GM03348 (cell line): Measurements from ENCODE around the gene GK.
A peak's percentile ranks its signal among the peaks of the same experiment; 100 is the strongest.
"Not testable (repeated sequence)": the region's sequence is repeated elsewhere in the genome, so short reads cannot be mapped to it uniquely, and the experiment has no call there.

ENCODE experiments used
- DNase-seq: peaks from one replicate; pipeline ENCODE4 v3.0.0; 2012; ENCODE audit warnings: low spot score

Gene GK

GRCh38 chrX:30654386-30654785 is 1.2 kb downstream of the GK start:
- DNase-seq = not testable (repeated sequence)

- no peak for DNase-seq
Measured at GRCh38 chrX:30654989-30655607, 1.9 kb downstream of the GK start.

- no peak for DNase-seq
Measured at GRCh38 chrX:30655991-30656390, 2.8 kb downstream of the GK start.

GRCh38 chrX:30657196-30658161 is 4.3 kb downstream of the GK start:
- DNase-seq = no peak

GRCh38 chrX:30659421-30659820 is 6.2 kb downstream of the GK start:
- DNase-seq = peak; percentile 43

- DNase-seq = no peak
Measured at GRCh38 chrX:30661228-30661627, 8.0 kb downstream of the GK start.

GRCh38 chrX:30663322-30663721 is 10.1 kb downstream of the GK start:
- no peak for DNase-seq

GRCh38 chrX:30665471-30665870 is 12.2 kb downstream of the GK start:
- no peak for DNase-seq

- DNase-seq = no peak
Measured at GRCh38 chrX:30666094-30666493, 12.9 kb downstream of the GK start.

- DNase-seq = no peak
Measured at GRCh38 chrX:30668581-30668980, 15.4 kb downstream of the GK start.

- DNase-seq = not testable (repeated sequence)
Measured at GRCh38 chrX:30671189-30671588, 18.0 kb downstream of the GK start.

GRCh38 chrX:30673127-30673796 is 20.0 kb downstream of the GK start:
- DNase-seq = no peak

GRCh38 chrX:30673884-30674598 is 20.8 kb downstream of the GK start:
- DNase-seq = no peak

GRCh38 chrX:30674799-30675198 is 21.6 kb downstream of the GK start:
- DNase-seq = no peak

- no peak for DNase-seq
Measured at GRCh38 chrX:30679369-30679768, 26.1 kb downstream of the GK start.

- no peak for DNase-seq
Measured at GRCh38 chrX:30680618-30681017, 27.4 kb downstream of the GK start.

GRCh38 chrX:30688641-30689040 is 35.4 kb downstream of the GK start:
- no peak for DNase-seq

- no peak for DNase-seq
Measured at GRCh38 chrX:30689116-30689515, 35.9 kb downstream of the GK start.

- DNase-seq = no peak
Measured at GRCh38 chrX:30690330-30690729, 37.1 kb downstream of the GK start.

GRCh38 chrX:30693999-30694650 is 40.9 kb downstream of the GK start:
- no peak for DNase-seq

GRCh38 chrX:30702736-30703135 is 49.5 kb downstream of the GK start:
- peak; percentile 54 for DNase-seq
